K562 (cell line): ENCODE measurements around the gene VPS37D. TPM values are rescaled to one million over a fixed set of nuclear protein-coding genes. Genes with fewer than 3 reads are reported as not detected.

Experiments
- ATAC-seq: fragments of 200-7000 bp; cut with Tn5 transposase; 3 replicates; pipeline ENCODE4 v1.9.1; 2020; ENCODE audit warnings: moderate library complexity
- BruUV-seq: library from RNA; stranded (reverse); fragments of 400-500 nt; replicated peaks from 2 replicates; lab custom pipeline; 2021; lab: Mats Ljungman, UMichigan
- CTCF ChIA-PET: fragments of 300-600 bp; formaldehyde crosslinking; extraction: SDS; loops from one replicate; lab custom pipeline; 2021; ENCODE audit warnings: low intra/inter-chr PET ratio; lab: Yijun Ruan, JAX
- POLR2A ChIA-PET: fragments of 300-600, 350-650 bp; sonication (Branson Sonifier 250); formaldehyde crosslinking; extraction: SDS; loops from one replicate; lab custom pipeline; 2021; ENCODE audit warnings: antibody characterized with exemption, inconsistent platforms; lab: Yijun Ruan, JAX
- DNase-seq, 4 experiments: peaks; one replicate each; pipeline versions ENCODE4 v3.0.0 to v3.0.0-alpha.2; 2011 to 2018; ENCODE audit warnings: low spot score in 3 of 4, mixed read lengths in 3 of 4; ENCODE audit errors: extremely low read depth in 1 of 4
- FAIRE-seq: peaks from 2 replicates; lab custom pipeline; 2011; peaks lifted over from hg19 to GRCh38; lab: Jason Lieb, UNC
- H2AFZ ChIP-seq: 2 replicates; pipeline ENCODE4 v1.6.0; 2011; ENCODE audit warnings: low read depth, low read length, control low read depth, inconsistent platforms
- H3K27ac ChIP-seq: fragments of 200-600 bp; 3 replicates; pipeline ENCODE4 v1.8.0; 2011; ENCODE audit warnings: low read depth, mild to moderate bottlenecking, control low read depth, inconsistent platforms, low read length, moderate library complexity, mixed read lengths; ENCODE audit errors: extremely low read depth
- H3K27me3 ChIP-seq, 2 experiments: fragments of 300-600 bp in 1 of 2; 2 replicates in 1 of 2; 3 replicates in 1 of 2; pipeline versions ENCODE4 v1.6.0 to v1.8.0; 2011; ENCODE audit warnings: inconsistent platforms in 2 of 2, low read length in 2 of 2, mild to moderate bottlenecking in 1 of 2, mixed read lengths in 1 of 2, moderate library complexity in 1 of 2; ENCODE audit not compliant: control insufficient read depth in 2 of 2, insufficient read depth in 2 of 2
- H3K36me3 ChIP-seq: fragments of 300-600 bp; 3 replicates; pipeline ENCODE4 v1.8.0; 2011; ENCODE audit warnings: mild to moderate bottlenecking, low read length, inconsistent platforms; ENCODE audit not compliant: control insufficient read depth, insufficient read depth
- H3K4me1 ChIP-seq, 2 experiments: fragments of 200-600 bp in 1 of 2; replicated peaks in 1 of 2; 2 replicates in 1 of 2; 3 replicates in 1 of 2; pipeline versions ENCODE4 v1.5.1 to v1.8.0; 2011; ENCODE audit warnings: inconsistent platforms in 2 of 2, low read length in 2 of 2, mild to moderate bottlenecking in 1 of 2, mixed read lengths in 1 of 2, moderate library complexity in 1 of 2; ENCODE audit not compliant: control insufficient read depth in 2 of 2, insufficient read depth in 2 of 2
- H3K4me2 ChIP-seq: 2 replicates; pipeline ENCODE4 v1.6.1; 2011; ENCODE audit warnings: low read length, control low read depth, inconsistent platforms, mixed read lengths; ENCODE audit not compliant: insufficient read depth
- H3K4me3 ChIP-seq: fragments of 200-600 bp; sonication (generic), shearing (Covaris generic); 2 replicates; pipeline ENCODE4 v1.5.1; 2016; ENCODE audit warnings: control low read depth, inconsistent platforms
- H3K79me2 ChIP-seq: fragments of 200-600 bp; 3 replicates; pipeline ENCODE4 v1.8.0; 2011; ENCODE audit warnings: low read length, inconsistent platforms; ENCODE audit not compliant: control insufficient read depth, insufficient read depth
- H3K9ac ChIP-seq, 2 experiments: 2 replicates each; pipeline versions ENCODE4 v1.6.0 to v1.6.1; 2011; ENCODE audit warnings: low read depth in 2 of 2, low read length in 2 of 2, control low read depth in 1 of 2, inconsistent platforms in 1 of 2, mild to moderate bottlenecking in 1 of 2, mixed read lengths in 1 of 2; ENCODE audit not compliant: insufficient read depth in 1 of 2
- H3K9me1 ChIP-seq: one replicate; pipeline ENCODE4 v1.6.0; 2011; ENCODE audit warnings: inconsistent platforms, mild to moderate bottlenecking, low read length, moderate library complexity; ENCODE audit not compliant: control insufficient read depth, insufficient read depth
- H3K9me3 ChIP-seq: replicated peaks from 2 replicates; pipeline ENCODE4 v1.5.1; 2011; ENCODE audit warnings: low read depth, low read length, inconsistent platforms; ENCODE audit not compliant: control insufficient read depth, insufficient read depth
- H4K20me1 ChIP-seq: replicated peaks from 2 replicates; pipeline ENCODE4 v1.6.1; 2011; ENCODE audit warnings: low read length, inconsistent platforms, mixed read lengths; ENCODE audit not compliant: control insufficient read depth, insufficient read depth
- BCOR ChIP-seq: fragments of 450-650 bp; IDR thresholded peaks from 2 replicates; pipeline ENCODE4 v1.6.1; 2016
- CBX3 ChIP-seq, 2 experiments: IDR thresholded peaks; 1 replicate in 1 of 2; 2 replicates in 1 of 2; pipeline ENCODE4 v1.6.1; 2012; ENCODE audit warnings: inconsistent platforms in 2 of 2, low read length in 2 of 2, borderline replicate concordance in 1 of 2, control low read depth in 1 of 2
- KDM1A ChIP-seq, 2 experiments: fragments of 450-650 bp; IDR thresholded peaks; 2 replicates each; pipeline ENCODE4 v1.6.1; 2016; ENCODE audit warnings: mild to moderate bottlenecking in 2 of 2
- MITF ChIP-seq: IDR thresholded peaks from 2 replicates; pipeline ENCODE4 v1.6.1; 2014; ENCODE audit warnings: antibody characterized with exemption
- SMARCC2 ChIP-seq: fragments of 450-650 bp; IDR thresholded peaks from 2 replicates; pipeline ENCODE4 v1.6.1; 2017; ENCODE audit warnings: antibody characterized with exemption, moderate library complexity, mild to moderate bottlenecking, low read depth
- ZFP36 ChIP-seq: fragments of 150-350 bp; IDR thresholded peaks from 2 replicates; pipeline ENCODE4 v1.6.1; 2018; ENCODE audit warnings: low read length, low read depth; ENCODE audit not compliant: partially characterized antibody
- ZNF316 ChIP-seq: fragments of 450-650 bp; IDR thresholded peaks from 2 replicates; pipeline ENCODE4 v1.6.1; 2016
- WGBS: fragments of 100-300 bp; shearing (Covaris generic); methylation state at CpG from one replicate; pipeline ENCODE4 v1.1.6; 2016; ENCODE audit warnings: low coverage, mixed read lengths; ENCODE audit not compliant: insufficient coverage; ENCODE audit errors: missing lambda C conversion rate; 5-methylcytosine and 5-hydroxymethylcytosine counted together
- in situ Hi-C: fragments of 300-500 bp; cut with MboI; formaldehyde crosslinking; loops from 4 replicates; pipeline ENCODE4 v1.15.0; 2018; ENCODE audit warnings: inconsistent platforms, mixed read lengths
- intact Hi-C: fragments of 100-400 bp; cut with micrococcal nuclease; formaldehyde crosslinking; loops from 2 replicates; pipeline ENCODE4 v1.14.2; 2022
- polyA plus RNA-seq, 8 experiments: library from polyadenylated mRNA; depleted of rRNA in 4 of 8; stranded (reverse) in 5 of 8; unstranded in 3 of 8; fragments of >200 nt; fragmentation: Nextera tagmentation in 2 of 8; fragmentation: Illumina TruSeq in 1 of 8; extraction: Ambion mirVana in 2 of 8; extraction: Trizol in 1 of 8; gene quantifications; 2 replicates each; pipeline versions ENCODE4 v1.2.1 to v1.2.3, GENCODE V29; 2011 to 2014; ENCODE audit warnings: inconsistent platforms in 1 of 8, missing spikeins in 1 of 8
- total RNA-seq, 7 experiments: library from RNA; depleted of rRNA in 6 of 7; stranded (reverse); fragments of >200 nt in 6 of 7; fragmentation: Illumina TruSeq in 2 of 7; extraction: Trizol in 2 of 7; gene quantifications; 2 replicates each; pipeline versions ENCODE4 v1.2.1 to v1.2.3, GENCODE V29; 2011 to 2021; ENCODE audit warnings: low replicate concordance in 1 of 7

Gene VPS37D
- total and polyA plus RNA-seq, 9 of the 15 experiments (the other 6 are each of a cell fraction or from before 2014, with no cell fraction given), result 0.25 to 2.3 (median 1.0) TPM; not detected in 3

- FAIRE-seq, result no peak
- DNase-seq, result no peak
- Histone ChIP-seq H3K27ac (no peak overlapping the region), H3K9me1 (no peaks in the 10 kb centered on the region), H3K4me3 (no peak overlapping the region), H4K20me1 (no peaks in the 10 kb centered on the region; the same call in 1 of the 2 replicates), H3K79me2 (no peaks in the 10 kb centered on the region), H3K9me3 (no peaks in the 10 kb centered on the region), H3K36me3 (no peaks in the 10 kb centered on the region), H3K4me1 (peaks cover 0 to 29% of the 10 kb centered on the region in 2 experiments; a peak in 3 of 5 replicates), H3K4me2 (no peak overlapping the region), H2AFZ (no peak overlapping the region), H3K9ac (no peak overlapping the region), H3K27me3 (no peaks in the 10 kb centered on the region)
- WGBS, result 61% methylated on average over 15 of the region's 15 CpGs
- ChIA-PET POLR2A (interaction anchor here (0.6 to 1.4 kb wide), 3 partner anchors 26 to 61 kb away, joined by 3 to 4 read pairs (median 3); no protein-coding TSS in a partner anchor), CTCF (no interaction called here)
- no peak for TF ChIP-seq SMARCC2
- 0 out of 4 replicates have a peak, but pooled peaks of 1 of the 2 experiments have one; percentile 17 for TF ChIP-seq KDM1A (IDR thresholded peaks at IDR 0.05)
- TF ChIP-seq BCOR, result peak; percentile 66; the same call in 1 of the 2 replicates
- peak; percentile 85 for TF ChIP-seq ZNF316
- TF ChIP-seq CBX3 (IDR thresholded peaks at IDR 0.05; ENCODE audit: borderline replicate concordance in 1 of 2, low read length in 2 of 2), result peak in 1 of 2 experiments; percentile 51; a peak in 1 of 3 replicates
- no peak for TF ChIP-seq MITF
- peak; percentile 85 for TF ChIP-seq ZFP36
- in situ Hi-C loops (no loop called here), intact Hi-C loops (no loop called here)
- no peak for ATAC-seq
- no TSS peak for BruUV-seq
Measured at GRCh38 chr7:73671857-73672445, 4.3 kb downstream of the VPS37D start.
